Glomerular visceral epithelial cell (primary cell): ENCODE data around the gene RASSF4.

Source experiments
- DNase-seq: peaks from one replicate; pipeline ENCODE4 v3.0.0-alpha.2; 2016; ENCODE audit errors: extremely low spot score

The RASSF4 gene

DNA sequence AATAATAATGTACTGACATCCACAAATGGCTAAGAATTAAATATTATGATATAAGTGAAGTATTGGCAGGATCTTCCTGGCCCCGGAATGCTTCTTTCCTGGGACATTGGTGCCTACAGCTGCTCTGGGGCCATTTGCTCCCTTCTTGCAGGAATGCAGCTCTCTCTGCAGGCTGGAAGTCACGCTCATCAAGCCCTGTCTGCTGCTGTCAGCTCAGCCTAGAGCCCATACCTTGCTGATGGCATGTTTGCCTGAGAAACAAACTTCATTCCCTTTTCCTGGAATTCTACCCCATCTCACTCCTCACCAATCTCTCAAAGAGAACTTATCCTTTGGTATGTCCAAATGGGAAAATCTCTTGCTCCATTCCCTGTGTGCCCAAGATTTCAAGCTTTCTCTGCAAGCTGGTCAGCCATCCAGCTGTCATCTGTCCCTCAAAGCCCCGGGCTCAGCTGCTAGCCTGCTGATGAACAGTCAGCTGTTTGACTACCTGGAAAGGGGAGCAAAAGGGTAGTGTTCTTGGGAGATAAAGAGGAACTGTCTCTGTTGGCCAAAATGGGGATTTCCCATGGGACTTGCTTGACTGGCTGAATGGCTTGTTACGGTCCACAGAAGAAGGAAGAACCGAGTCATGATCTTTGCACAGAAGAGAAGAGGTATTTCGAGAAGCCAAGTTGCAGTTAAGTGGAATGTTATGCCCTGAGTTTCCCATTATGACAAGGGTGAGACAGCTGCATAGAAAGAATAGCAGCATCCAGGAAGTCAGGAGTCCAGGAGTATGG is 12.0 kb upstream of the RASSF4 start:
- DNase-seq, result peak; percentile 70

DNA sequence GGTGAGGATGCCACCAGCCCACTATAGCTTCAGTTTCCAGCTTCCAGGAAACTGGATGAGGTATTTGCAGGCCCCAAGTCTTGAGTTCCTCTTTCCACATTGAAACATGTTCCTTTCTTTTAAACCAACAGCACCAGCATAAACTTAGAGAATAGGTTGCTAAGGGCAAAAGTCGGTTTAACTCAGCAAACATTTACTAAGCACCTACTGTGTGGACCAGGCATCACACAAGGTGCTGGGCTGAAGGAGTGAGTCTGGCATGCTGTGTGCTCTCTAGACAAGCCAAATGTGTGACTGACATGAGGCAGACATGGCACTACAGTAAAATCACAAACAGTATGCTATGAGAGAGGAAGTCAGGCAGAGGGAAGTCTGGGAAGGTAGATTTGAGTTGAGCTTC is 11.0 kb upstream of the RASSF4 start:
- DNase-seq, result no peak

DNA sequence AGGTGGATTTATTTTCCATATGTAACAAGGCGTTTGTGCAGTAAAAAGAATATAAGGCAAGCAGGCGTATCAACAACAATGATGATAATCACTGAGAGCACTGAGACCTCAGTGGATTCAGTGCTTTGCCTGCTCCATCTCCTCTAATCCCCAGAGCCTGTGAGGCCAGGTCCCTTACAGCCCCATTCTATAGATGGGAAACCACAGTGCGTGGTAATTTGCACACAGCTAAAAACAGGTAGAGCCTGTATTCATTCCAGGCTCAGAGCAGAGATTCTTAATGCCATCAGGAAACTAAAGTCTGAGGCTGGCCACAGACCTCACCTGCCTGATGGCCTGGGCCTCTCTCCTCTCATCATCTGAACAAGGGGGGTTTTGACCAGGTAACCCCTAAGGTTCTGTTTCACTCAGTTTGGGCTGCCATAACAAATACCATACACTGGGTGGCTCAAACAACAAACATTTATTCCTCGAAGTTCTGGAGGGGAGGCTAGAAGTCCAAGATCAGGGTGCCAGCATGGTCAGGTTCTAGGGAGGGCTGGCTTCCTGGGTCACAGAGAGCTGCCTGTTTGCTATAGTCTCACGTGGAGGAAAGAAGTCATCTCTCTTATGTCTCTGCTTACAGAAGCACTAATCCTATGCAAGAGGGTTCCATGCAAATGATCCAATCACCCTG is 10.3 kb upstream of the RASSF4 start:
- no peak for DNase-seq

DNA sequence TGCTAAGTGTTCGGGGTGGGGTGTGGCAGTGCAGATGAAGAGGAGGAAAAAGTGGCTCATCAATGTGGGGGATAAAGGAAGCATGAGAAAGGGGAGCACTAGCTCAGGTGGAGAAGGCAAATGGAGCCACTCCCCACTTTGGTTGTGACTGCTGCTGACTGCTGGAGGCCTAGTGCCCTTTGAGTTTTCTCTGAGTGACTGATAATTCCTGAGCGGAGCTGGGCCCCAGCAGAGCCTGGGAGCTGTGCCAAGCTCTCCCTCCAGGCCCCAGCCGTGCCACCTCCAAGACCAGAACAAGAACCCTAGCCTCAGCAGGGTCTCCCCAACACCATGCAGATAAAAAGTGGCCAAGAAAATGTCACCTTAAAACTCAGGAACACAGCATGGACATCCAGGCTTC is 9.7 kb upstream of the RASSF4 start:
- DNase-seq, result no peak

DNA sequence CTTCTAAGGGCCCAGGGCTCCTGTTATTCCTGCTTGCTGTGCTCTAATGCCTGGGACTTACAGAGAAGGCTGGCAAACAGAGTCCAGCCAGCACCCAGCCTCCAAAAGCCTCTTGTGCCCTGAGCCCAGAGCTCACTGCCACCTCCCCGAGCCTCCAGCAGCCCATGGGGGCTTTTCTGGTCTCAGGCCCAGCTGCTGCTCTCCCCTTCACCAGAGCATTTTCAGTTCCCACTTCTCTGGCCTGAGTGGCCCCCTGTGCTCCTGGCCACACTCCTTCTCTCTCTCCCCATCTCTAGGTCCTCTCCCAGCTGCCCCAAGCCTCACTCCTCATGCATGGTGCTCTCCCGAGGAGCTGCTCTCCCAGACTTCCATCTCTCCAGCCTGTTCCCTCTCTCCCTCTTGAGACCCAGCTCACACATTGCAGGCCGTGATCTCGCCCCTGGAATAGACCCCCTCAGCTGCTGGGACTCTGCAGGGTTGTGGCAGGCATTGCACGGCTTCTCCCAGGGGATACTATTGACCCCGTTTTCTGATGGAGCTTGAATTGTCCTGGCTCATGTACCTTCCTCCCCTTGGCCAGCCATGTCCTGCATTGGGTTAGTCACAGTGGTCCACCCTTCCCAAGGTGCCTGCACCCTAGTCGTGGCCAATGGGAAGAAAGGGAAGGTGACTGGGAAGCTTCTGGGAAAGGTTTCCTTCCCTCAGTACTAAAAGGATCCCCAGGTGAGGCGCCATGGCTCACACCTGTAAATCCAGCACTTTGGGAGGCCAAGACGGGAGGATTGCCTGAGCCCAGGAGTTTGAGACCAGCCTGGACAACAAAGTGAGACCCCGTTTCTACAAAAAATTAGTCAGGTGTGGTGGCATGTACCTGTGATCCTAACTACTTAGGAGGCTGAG is 9.0 kb upstream of the RASSF4 start:
- DNase-seq, result no peak

DNA sequence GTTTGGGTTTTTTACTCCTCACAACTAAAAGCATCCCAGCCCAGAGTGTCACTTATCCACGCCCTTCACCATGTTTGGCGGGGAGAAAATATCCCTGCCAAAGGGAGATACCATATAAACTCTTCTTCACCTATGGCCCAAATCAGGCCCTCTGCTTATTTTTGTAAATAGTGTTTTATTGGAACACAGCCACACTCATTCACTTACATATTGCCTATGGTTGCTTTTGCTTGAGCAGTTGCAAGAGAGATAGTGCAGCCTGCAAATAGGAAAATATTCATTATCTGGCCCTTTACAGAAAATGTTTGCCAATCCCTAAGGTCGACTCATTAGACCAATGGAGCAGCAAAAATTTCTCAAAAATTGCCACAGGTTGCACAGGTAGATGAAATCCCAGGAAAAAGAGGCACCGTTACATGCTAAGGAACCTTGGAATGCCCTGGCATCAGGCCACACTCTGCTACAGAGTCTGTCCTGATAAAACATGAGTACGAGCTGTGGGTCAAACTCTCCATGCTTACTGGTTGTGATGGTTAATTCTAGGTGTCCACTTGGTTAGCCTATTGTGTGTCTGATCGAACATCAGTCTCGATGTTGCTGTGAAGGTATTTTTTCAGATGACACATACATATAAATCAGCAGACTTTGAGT is 7.9 kb upstream of the RASSF4 start:
- DNase-seq, result no peak

DNA sequence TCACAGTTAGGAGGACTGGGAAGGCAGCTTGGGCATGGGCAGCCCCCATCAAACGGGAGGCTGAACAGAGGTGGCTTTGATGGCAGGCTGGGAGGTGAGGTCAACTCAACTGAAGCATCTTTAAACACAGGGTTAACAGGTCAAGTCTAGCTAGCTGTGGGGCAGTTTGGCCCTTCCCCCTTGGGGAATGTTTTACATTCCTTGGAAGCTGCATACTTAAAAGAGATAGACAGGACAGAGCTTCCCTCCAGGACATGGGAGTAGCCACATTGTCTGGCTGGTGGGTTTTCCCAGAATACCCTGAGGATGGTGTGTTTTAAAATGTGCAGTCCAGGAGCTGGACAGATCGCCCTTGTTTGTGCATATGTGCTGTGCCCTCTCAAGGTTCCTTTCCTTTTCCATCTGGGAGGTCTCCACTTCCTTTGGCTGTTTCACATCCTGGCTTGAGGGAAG is 6.8 kb upstream of the RASSF4 start:
- peak; percentile 42 for DNase-seq

DNA sequence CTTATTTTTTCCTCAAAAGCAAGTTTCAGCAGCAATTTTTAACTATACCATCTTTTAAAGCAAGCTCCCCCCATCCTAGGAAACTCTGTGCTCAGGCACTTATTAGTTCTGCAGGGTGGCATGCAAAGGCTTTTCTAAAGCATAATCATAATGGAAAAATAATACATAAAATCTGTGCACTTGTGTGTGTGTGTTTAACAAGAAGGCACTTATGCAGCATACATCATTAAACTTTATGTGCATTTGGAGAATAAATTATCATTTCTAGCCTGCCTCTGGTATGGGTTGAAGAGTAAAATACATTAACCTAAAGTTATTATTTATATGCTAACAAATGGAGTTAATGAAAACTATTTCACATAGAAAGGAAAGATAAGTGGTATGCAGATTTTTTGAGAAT is 5.6 kb upstream of the RASSF4 start:
- no peak for DNase-seq

DNA sequence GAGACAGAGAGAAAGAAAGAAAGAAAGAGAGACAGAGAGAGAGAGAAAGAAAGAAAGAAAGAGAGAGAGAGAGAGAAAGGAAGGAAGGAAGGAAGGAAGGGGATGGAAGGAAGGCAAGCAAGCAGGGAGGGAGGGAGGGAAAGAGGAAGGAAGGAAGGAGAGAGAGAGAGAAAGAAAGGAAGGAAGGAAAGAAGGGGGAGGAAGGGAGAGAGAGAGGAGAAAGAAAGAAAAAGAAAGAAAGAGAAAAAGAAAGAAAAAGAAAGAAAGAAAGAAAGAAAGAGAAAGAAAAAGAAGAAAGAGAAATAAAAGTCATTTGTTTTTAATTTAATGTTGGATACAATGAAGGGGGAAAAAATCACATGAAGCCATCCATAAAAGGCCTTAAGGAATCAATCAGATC is 4.6 kb upstream of the RASSF4 start:
- DNase-seq, result no peak

DNA sequence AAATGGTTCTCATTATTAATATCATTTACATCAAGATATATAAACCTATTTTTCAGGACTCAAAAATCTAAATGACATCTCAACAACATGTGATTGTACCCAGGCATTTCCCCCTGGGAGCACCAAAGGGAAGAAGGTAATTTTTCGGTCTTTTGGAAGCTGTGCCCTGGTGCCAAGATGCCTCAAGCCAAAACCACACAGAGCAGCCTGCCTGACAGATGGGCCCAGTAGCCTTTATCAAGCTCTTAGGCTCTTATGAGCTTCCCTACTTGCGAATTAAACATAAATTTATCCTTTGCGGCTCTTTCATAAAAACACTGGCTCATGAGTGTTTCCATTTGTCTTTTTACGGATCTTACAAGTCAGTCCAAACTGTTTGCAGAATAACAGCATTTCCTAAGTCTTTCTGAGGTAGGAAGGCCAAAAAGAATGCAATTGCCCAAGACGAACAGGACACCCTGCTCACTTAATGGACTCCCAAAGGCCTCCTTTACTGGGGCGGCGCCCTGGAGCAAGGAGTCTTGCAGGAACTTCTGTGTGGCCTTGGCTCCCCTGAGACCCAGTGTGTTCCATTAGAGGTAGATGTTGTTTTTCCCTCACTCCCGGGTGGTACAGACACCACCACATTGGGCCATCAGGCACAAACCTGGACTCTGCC is 4.1 kb upstream of the RASSF4 start:
- no peak for DNase-seq

DNA sequence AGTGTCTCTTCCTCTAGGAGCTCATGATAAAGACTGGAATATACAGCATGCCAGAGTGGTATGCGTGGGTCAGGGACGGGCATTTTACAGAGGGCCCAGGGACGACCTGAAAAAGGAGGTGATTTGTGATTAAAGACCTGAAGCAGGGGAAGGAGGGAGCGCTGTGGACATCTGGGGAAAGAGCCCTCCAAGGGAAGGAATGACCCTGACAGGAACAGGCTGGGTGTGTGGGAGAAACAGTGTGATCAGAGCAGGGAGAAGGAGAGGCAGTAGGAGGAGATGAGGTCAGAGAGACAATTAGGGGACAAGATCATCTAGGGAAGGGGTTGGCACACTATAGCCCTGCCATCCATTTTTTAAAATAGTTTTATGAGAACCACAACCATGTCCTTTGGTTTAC is 3.4 kb upstream of the RASSF4 start:
- DNase-seq, result no peak

DNA sequence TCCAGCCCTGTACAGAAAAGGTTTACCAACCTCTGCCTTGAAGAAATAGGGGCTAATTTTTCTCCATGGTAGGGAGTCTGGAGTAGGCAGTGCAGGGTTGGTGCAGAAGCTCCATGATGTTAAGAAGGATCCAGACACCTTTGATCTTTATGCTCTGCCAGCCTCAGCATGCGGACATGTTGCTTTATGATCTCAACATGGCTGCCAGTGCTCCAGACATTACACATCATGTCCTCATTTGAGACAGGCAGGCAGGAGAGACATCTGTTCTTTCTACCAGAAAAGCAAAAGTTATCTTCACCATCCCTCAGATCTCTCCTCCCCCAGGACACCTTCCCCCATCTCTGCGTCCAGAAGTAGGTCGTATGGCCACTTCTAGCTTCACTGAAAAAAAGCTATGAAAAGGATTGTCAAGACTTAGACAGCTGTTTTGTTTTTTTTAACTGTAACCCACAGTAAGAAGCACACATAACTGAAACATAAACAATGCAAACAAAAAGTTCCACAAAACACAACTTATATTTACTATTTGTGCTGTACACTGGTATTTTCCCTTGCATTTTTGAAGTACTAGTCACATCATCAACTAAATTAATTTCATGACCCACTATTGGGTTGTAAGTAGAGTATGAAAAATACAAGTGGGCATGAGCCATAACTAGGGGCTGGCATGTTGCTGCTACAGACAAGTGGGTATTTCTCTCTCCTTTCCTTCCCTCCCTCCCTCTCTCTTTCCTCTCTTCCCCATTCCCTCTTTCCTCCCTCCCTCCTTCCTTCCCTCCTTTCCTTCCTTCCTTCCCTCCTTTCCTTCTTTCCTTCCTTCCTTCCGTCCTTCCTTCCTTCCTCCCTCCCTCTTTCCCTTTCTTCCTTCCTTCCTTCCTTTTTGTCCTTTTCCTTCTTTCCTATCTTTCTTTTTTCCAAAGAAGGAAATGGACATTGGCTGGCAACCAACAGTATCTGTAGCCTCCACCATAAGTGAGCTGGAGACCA is 2.6 kb upstream of the RASSF4 start:
- no peak for DNase-seq

DNA sequence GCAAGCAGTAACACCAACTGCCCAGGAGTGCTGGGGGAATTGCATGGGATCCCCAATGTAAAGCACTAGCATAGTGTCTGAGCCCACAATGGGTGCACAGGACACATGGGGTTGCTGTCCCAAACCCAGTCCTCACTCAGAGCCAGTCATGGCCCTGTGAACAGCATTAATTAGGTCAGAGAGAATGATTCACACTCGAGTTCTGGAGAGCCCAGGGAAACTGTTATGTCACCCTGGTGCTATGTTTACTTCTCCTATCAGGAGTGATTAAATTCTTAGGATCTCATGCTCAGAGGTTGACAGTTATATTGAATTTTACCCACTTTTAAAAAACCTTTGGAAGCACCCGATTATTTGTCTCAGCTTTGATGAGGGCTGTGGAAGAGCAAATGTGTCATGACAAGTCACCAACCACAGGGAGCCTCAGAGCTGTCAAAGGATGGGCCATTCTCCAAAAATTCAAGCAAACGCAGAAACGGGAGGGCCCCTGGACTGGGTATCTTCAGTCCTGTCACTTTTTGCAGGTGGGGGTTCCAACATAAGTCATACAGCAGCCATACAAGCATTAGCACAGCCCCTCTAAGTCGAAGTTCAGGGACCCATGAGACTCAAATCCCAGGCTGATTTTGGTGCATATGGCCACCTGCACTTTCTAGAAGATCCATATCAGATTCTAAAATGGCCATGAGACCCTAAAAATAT is 1.3 kb upstream of the RASSF4 start:
- peak; percentile 61 for DNase-seq

DNA sequence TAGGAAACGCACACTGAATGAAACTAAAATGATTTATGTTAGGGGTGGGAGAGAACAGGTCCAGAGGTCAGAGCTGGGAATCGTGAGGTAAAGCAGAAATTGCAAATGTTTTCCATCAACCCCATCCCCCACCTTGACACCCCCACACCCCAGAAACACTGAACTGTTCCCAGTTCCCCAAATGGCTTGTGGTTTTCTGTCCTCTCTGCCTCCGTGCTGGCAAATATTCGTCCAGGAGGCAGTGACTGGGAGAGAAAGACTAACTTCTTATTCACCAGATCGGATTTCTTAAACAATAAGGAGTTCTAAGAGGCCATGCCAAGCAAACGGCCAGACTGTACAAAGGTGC is 730 bp upstream of the RASSF4 start:
- no peak for DNase-seq

DNA sequence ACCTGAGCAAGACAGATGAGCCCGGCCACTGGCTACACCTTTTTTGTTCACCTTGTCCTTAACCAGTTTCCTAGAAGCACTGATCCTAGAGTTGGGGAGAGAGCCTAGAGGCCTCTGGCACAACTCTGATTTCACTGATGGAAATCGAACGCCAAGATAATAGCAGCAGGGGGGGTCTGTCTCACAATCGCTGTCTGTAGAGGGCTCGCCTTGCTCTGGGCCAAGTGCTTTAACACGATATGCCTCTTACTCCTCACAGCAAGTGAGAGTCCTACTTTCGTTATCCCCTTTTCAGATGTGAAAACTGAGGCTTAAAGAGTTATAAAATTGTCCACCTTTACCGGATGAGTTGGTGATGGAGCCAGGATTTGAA is 472 bp downstream of the RASSF4 start:
- no peak for DNase-seq

DNA sequence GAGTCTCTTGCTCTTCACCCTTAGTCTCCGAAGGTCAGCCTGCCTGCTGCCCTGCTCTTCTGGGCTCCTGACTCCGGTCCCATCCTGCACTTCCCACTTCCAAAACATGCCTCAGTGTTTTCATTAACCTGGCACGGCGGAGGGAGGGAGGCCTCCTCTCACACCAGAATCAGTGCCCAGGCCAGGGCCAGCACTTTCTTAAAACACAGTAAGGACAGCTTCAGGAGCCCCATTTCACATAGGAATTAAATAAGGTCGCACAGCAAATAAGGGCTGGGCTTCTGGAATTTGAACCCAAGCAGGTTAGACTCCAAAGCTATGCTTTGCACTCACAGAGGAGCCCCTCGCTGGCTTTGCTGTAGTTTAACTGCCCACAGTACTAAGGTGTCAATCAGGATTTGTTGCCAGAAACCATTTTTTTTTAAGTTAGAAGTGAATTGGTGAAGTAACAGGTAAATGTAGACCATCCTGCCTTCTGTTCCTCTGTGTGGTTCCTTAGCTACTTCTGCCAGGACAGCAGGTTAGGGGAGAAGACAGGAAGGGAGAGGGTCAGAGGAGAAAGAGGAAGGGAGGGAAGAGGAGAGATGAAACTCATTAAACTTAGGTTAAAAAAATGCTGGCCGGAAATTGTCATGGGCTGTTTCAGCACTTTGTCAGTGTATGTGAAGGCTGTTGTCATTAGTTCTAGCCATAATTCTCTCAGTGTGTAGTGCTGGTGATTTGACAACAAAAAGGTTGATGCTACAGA is 1.1 kb downstream of the RASSF4 start:
- DNase-seq, result no peak

DNA sequence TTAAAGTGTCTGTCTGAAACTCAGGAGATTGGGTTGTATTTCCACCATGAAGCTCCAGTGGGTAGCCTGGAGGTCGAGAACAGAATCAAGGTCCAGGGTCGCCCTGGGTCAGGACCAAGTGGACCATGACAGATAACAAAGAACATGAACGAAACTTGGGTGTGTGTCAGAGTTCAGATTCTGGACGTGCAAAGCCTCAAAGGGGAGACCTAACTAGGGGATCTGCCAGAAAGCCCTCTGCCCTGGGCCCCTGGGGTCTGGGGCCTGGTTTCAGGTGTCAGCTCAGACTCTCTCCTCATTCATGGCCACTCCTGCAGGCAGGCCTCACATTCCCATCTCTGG is 1.6 kb downstream of the RASSF4 start:
- DNase-seq, result no peak

DNA sequence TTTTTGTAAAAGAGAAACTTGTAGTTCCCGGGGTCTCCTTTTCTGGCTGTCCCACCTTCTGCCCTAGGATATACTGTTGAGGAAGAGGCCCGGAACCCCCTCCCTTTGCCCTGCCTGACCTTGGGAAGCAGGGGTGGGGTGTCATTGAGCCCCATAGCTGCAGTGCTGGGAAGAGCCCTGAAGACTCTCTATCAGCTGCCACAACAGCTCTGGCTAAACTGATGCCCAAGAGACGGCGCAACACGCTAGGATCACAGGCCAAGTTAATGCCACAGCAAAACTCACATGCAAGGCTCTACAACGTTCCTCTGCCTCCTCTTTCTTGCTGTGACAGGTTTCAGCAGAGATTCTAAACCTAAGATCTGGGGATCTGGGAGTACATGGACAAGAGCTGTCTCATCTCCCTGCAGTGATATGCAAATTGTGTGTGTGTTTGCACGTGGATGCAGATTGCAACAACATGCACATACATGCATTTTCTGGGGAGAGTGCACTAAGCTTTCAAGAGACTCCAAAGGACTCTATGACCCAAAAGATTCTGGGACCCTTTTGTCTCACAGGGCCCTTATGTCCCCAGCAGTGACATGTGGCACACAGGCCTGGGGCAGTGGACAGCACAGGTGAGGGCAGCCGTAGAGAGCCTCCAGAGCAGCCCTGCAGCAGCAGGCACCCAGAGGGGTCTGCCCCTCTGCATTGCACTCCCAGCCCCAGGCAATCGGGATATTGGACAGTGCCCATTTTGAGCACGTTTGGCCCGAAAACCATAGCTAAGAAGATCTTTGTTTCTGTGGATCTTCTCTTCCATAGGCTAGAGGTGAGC is 2.5 kb downstream of the RASSF4 start:
- no peak for DNase-seq
